Esophagus squamous epithelium (tissue), 4 donors: ENCODE measurements around the gene NR3C2.

Experiments
- CTCF ChIP-seq, 6 experiments: fragments of 450-650 bp in 4 of 6; fragments of 200-600 bp in 2 of 6; sonication (generic) in 2 of 6; IDR thresholded peaks; one replicate each; pipeline ENCODE4 v1.5.1; 2016 to 2019; ENCODE audit warnings: antibody characterized with exemption in 6 of 6, mild to moderate bottlenecking in 4 of 6, moderate library complexity in 4 of 6
- POLR2A ChIP-seq, 4 donors: fragments of 450-650 bp; IDR thresholded peaks; one replicate each; pipeline ENCODE4 v1.6.1; 2017; ENCODE audit warnings: antibody characterized with exemption in 4 of 4, mild to moderate bottlenecking in 4 of 4, moderate library complexity in 3 of 4

- no peak for TF ChIP-seq CTCF (IDR thresholded peaks at IDR 0.05)
- no peak for TF ChIP-seq POLR2A (IDR thresholded peaks at IDR 0.05)
These were observed 360.9 kb downstream of the NR3C2 start for GRCh38 chr4:148081267-148081666.
